Gastrocnemius medialis (tissue), 4 donors: Measurements from ENCODE around the gene DNASE1L1. TPM values are rescaled to one million over a fixed set of nuclear protein-coding genes. Genes with fewer than 3 reads are reported as not detected.

Experiments
- ATAC-seq, 2 donors: fragments of 150-250 bp; one replicate each; pipeline ENCODE4 v1.9.1; 2016
- DNase-seq, 2 donors: peaks; one replicate each; pipeline ENCODE4 v3.0.0-alpha.2; 2019
- H3K27ac ChIP-seq, 4 donors: fragments of 200-600 bp; sonication (generic); 1 replicate in 1 of 4; 2 replicates in 3 of 4; pipeline ENCODE4 v1.5.1; 2016 to 2018; ENCODE audit warnings: mild to moderate bottlenecking in 2 of 4, moderate library complexity in 1 of 4
- H3K27me3 ChIP-seq, 3 donors: fragments of 200-600 bp; sonication (generic) in 2 of 3; 1 replicate in 1 of 3; 2 replicates in 2 of 3; pipeline versions ENCODE4 v1.5.1 to v1.6.0; 2016 to 2019; ENCODE audit warnings: mild to moderate bottlenecking in 1 of 3, moderate library complexity in 1 of 3
- H3K36me3 ChIP-seq, 2 donors: fragments of 200-600 bp; sonication (generic) in 1 of 2; one replicate each; pipeline ENCODE4 v1.5.1; 2017 to 2018
- H3K4me1 ChIP-seq, 2 donors: fragments of 200-600 bp; sonication (generic) in 1 of 2; one replicate each; pipeline ENCODE4 v1.5.1; 2016 to 2017; ENCODE audit warnings: mild to moderate bottlenecking in 2 of 2
- H3K4me3 ChIP-seq, 4 donors: fragments of 200-600 bp; sonication (generic) in 3 of 4; 1 replicate in 1 of 4; 2 replicates in 3 of 4; pipeline ENCODE4 v1.5.1; 2016 to 2019; ENCODE audit warnings: mild to moderate bottlenecking in 2 of 4
- H3K9me3 ChIP-seq, 3 donors: fragments of 200-600 bp; sonication (generic) in 2 of 3; 1 replicate in 1 of 3; 2 replicates in 2 of 3; pipeline ENCODE4 v1.5.1; 2016 to 2019
- POLR2A ChIP-seq, 2 donors: fragments of 450-650 bp; IDR thresholded peaks; one replicate each; pipeline ENCODE4 v1.6.1; 2017; ENCODE audit warnings: antibody characterized with exemption in 2 of 2, mild to moderate bottlenecking in 2 of 2, moderate library complexity in 2 of 2
- in situ Hi-C, 4 donors: fragments of 200-750 bp; cut with MboI; loops; one replicate each; pipeline versions ENCODE4 v1.15.0 to v1.8.0; 2017; ENCODE audit warnings: low sequenced_read_pairs in 4 of 4
- intact Hi-C: fragments of 100-400 bp; cut with DNase I; formaldehyde crosslinking; loops from one replicate; pipeline ENCODE4 v1.15.1; 2023; ENCODE audit warnings: low total_unique reads
- total RNA-seq, 4 donors: library from RNA; depleted of rRNA; stranded (reverse); fragments of >200 nt; gene quantifications; one replicate each; pipeline versions ENCODE4 v1.1.0 to v1.2.3, GENCODE V29; 2016
- TF ChIP-seq, protein P1 (sequence below), 5 experiments: fragments of 450-650 bp in 3 of 5; fragments of 200-600 bp in 2 of 5; sonication (generic) in 2 of 5; IDR thresholded peaks in 4 of 5; conservative IDR thresholded peaks in 1 of 5; 1 replicate in 4 of 5; 2 replicates in 1 of 5; pipeline ENCODE4 v1.5.1; 2016 to 2019; ENCODE audit warnings: antibody characterized with exemption in 5 of 5, mild to moderate bottlenecking in 3 of 5, moderate library complexity in 3 of 5

The DNASE1L1 gene
- total RNA-seq, 4 donors from 2014 or later: 88.4 to 148 (median 116) TPM

GRCh38 chrX:154426916-154427770 is 18.1 kb upstream of the DNASE1L1 start:
- intact Hi-C loops: no loop called here
- H3K27me3 ChIP-seq: no peaks in the 10 kb centered on the region
- TF ChIP-seq POLR2A (IDR thresholded peaks at IDR 0.05): no peak
- TF ChIP-seq, protein P1, sequence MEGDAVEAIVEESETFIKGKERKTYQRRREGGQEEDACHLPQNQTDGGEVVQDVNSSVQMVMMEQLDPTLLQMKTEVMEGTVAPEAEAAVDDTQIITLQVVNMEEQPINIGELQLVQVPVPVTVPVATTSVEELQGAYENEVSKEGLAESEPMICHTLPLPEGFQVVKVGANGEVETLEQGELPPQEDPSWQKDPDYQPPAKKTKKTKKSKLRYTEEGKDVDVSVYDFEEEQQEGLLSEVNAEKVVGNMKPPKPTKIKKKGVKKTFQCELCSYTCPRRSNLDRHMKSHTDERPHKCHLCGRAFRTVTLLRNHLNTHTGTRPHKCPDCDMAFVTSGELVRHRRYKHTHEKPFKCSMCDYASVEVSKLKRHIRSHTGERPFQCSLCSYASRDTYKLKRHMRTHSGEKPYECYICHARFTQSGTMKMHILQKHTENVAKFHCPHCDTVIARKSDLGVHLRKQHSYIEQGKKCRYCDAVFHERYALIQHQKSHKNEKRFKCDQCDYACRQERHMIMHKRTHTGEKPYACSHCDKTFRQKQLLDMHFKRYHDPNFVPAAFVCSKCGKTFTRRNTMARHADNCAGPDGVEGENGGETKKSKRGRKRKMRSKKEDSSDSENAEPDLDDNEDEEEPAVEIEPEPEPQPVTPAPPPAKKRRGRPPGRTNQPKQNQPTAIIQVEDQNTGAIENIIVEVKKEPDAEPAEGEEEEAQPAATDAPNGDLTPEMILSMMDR (IDR thresholded peaks at IDR 0.05 in 4 of 5, conservative IDR thresholded peaks at IDR 0.05 in 1 of 5): no peak
- no peaks in the 10 kb centered on the region for H3K9me3 ChIP-seq
- H3K36me3 ChIP-seq: no peaks in the 10 kb centered on the region
- ATAC-seq (no peak), DNase-seq (no peak)
- peaks cover 3 to 7% of the 10 kb centered on the region in 2 donors for H3K4me1 ChIP-seq
- no peak overlapping the region for H3K27ac ChIP-seq
- H3K4me3 ChIP-seq: no peak overlapping the region
- in situ Hi-C loops: no loop called here

- H3K36me3 ChIP-seq: no peaks in the 10 kb centered on the region
- TF ChIP-seq POLR2A (IDR thresholded peaks at IDR 0.05): no peak
- TF ChIP-seq, protein P1 (IDR thresholded peaks at IDR 0.05 in 4 of 5, conservative IDR thresholded peaks at IDR 0.05 in 1 of 5): no peak
- H3K4me3 ChIP-seq: no peak overlapping the region
- no peaks in the 10 kb centered on the region for H3K27me3 ChIP-seq
- peak overlapping the region in 3 of 4 donors; percentile 18 to 65 (median 33) for H3K27ac ChIP-seq
- no peaks in the 10 kb centered on the region for H3K4me1 ChIP-seq
- ATAC-seq (peak in 1 of 2 donors; percentile 6), DNase-seq (no peak)
- no peaks in the 10 kb centered on the region for H3K9me3 ChIP-seq
- intact Hi-C loops (no loop called here), in situ Hi-C loops (loop anchor here in 2 of 4 donors (25.0 kb wide), 1 partner anchor 117 kb away; the partner anchor contains the start of genes G6PD (in 2 of the 2) and IKBKG (in 2 of the 2))
Observed at GRCh38 chrX:154420402-154420756, 11.3 kb upstream of the DNASE1L1 start.

DNA sequence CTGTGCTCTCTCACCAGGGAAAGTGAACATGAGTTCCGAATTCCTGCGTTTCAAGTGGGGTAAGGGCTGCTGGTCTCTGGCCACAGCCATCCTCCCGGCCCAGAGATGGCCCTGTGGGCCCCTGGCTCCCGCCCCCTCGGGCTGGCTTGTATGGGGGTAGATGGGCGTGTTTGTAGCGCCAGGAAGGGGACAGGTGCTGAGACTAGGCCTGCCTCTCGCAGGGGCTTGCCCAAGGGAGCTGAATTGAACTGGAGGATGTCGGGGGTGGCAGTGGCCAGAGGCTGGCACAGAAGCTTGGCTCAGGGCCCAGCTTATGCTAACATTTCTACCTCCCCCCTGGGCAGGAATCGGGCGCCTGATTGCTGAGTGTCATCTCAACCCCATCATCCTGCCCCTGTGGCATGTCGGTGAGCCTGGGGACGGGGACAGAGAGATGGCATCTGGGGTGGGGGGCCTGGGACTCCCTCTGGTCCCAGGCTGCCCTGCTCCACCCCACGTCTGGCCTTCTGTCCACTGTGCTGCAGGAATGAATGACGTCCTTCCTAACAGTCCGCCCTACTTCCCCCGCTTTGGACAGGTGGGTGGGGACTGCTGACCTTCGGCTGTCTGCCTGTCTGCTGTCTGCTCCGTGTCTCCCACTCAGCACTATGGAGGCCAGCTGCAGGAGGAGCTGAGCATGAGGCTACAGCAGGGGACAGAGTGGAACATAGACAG is 10.8 kb upstream of the DNASE1L1 start:
- ATAC-seq: peak in 1 of 2 donors; percentile 79
- DNase-seq: peak in 1 of 2 donors; percentile 40
- Histone ChIP-seq H3K4me1 (no peaks in the 10 kb centered on the region), H3K36me3 (no peaks in the 10 kb centered on the region), H3K9me3 (no peaks in the 10 kb centered on the region), H3K27ac (peak overlapping the region; percentile 15 to 65 (median 27)), H3K27me3 (no peaks in the 10 kb centered on the region), H3K4me3 (no peak overlapping the region)
- intact Hi-C loops (no loop called here), in situ Hi-C loops (loop anchor here in 2 of 4 donors (25.0 kb wide), 1 partner anchor 117 kb away; the partner anchor contains the start of genes G6PD (in 2 of the 2) and IKBKG (in 2 of the 2))
- TF ChIP-seq, protein P1 (IDR thresholded peaks at IDR 0.05 in 4 of 5, conservative IDR thresholded peaks at IDR 0.05 in 1 of 5): no peak
- no peak for TF ChIP-seq POLR2A (IDR thresholded peaks at IDR 0.05)

DNA sequence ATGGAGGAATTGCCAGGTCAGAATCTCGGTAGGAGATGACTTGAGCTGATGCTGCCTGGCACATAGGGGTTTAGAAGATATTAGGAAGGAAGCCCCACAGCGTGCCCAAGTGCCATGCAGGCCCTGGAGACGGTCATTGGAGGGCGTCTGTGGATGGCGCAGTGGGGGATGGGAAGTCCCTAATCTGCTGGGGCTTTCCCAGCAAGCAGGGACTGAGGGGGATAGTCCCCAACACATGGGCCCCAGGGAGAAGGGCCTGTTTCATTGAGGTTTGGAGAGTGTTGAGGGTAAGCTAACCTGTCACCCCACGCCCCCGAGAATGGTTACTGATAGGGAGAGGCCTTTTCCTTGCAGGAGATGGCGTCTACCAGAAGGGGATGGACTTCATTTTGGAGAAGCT is 10.1 kb upstream of the DNASE1L1 start:
- Histone ChIP-seq H3K27ac (no peak overlapping the region), H3K9me3 (no peaks in the 10 kb centered on the region), H3K27me3 (no peaks in the 10 kb centered on the region), H3K4me1 (no peaks in the 10 kb centered on the region), H3K4me3 (no peak overlapping the region), H3K36me3 (no peaks in the 10 kb centered on the region)
- in situ Hi-C loops (loop anchor here in 2 of 4 donors (25.0 kb wide), 1 partner anchor 118 kb away; the partner anchor contains the start of genes G6PD (in 2 of the 2) and IKBKG (in 2 of the 2)), intact Hi-C loops (no loop called here)
- TF ChIP-seq, protein P1 (IDR thresholded peaks at IDR 0.05 in 4 of 5, conservative IDR thresholded peaks at IDR 0.05 in 1 of 5): no peak
- no peak for TF ChIP-seq POLR2A (IDR thresholded peaks at IDR 0.05)
- ATAC-seq: no peak
- no peak for DNase-seq
